Activated naive CD4-positive, alpha-beta T cell treated with anti-CD3 and anti-CD28 coated beads, Interleukin-2, amount 50 U/mL, for 24 hours (primary cell): Measurements from ENCODE around the gene STPG3.
A peak's percentile ranks its signal among the peaks of the same experiment; 100 is the strongest.
"Not testable (repeated sequence)": the region's sequence is repeated elsewhere in the genome, so short reads cannot be mapped to it uniquely, and the experiment has no call there.

Source experiments
- H3K27ac Mint-ChIP-seq: one replicate; pipeline ENCODE4 v1.8.0; 2021; ENCODE audit warnings: mild to moderate bottlenecking, mixed read lengths
- H3K27me3 Mint-ChIP-seq: one replicate; pipeline ENCODE4 v1.8.0; 2021; ENCODE audit warnings: mixed read lengths
- H3K36me3 Mint-ChIP-seq: one replicate; pipeline ENCODE4 v1.8.0; 2021; ENCODE audit warnings: mixed read lengths
- H3K4me1 Mint-ChIP-seq: one replicate; pipeline ENCODE4 v1.8.0; 2021; ENCODE audit warnings: mixed read lengths
- H3K4me3 Mint-ChIP-seq: one replicate; pipeline ENCODE4 v1.8.0; 2021; ENCODE audit warnings: mild to moderate bottlenecking, mixed read lengths
- H3K9me3 Mint-ChIP-seq: one replicate; pipeline ENCODE4 v1.8.0; 2021; ENCODE audit warnings: mixed read lengths

STPG3 gene

GRCh38 chr9:137262173-137262908, 11.3 kb downstream of the STPG3 start:
- not testable (repeated sequence) for H3K36me3 Mint-ChIP-seq, H3K4me3 Mint-ChIP-seq, H3K9me3 Mint-ChIP-seq, H3K27ac Mint-ChIP-seq, H3K27me3 Mint-ChIP-seq, H3K4me1 Mint-ChIP-seq

- no peaks in the 10 kb centered on the region for H3K4me1 Mint-ChIP-seq
- no peak overlapping the region for H3K27ac Mint-ChIP-seq
- no peaks in the 10 kb centered on the region for H3K27me3 Mint-ChIP-seq
- H3K9me3 Mint-ChIP-seq: no peaks in the 10 kb centered on the region
- peaks cover 4% of the 10 kb centered on the region for H3K36me3 Mint-ChIP-seq
- no peak overlapping the region for H3K4me3 Mint-ChIP-seq
Observed at GRCh38 chr9:137262909-137263285, 11.8 kb downstream of the STPG3 start.

- no peaks in the 10 kb centered on the region for H3K9me3 Mint-ChIP-seq
- no peak overlapping the region for H3K27ac Mint-ChIP-seq
- H3K27me3 Mint-ChIP-seq: no peaks in the 10 kb centered on the region
- H3K4me3 Mint-ChIP-seq: no peak overlapping the region
- H3K36me3 Mint-ChIP-seq: peaks cover 4% of the 10 kb centered on the region
- no peaks in the 10 kb centered on the region for H3K4me1 Mint-ChIP-seq
Observed at GRCh38 chr9:137263506-137263905, 12.4 kb downstream of the STPG3 start.

- H3K4me1 Mint-ChIP-seq: no peaks in the 10 kb centered on the region
- no peak overlapping the region for H3K27ac Mint-ChIP-seq
- no peaks in the 10 kb centered on the region for H3K27me3 Mint-ChIP-seq
- peaks cover 6% of the 10 kb centered on the region for H3K36me3 Mint-ChIP-seq
- no peak overlapping the region for H3K4me3 Mint-ChIP-seq
- no peaks in the 10 kb centered on the region for H3K9me3 Mint-ChIP-seq
Observed at GRCh38 chr9:137264067-137264466, 13.0 kb downstream of the STPG3 start.

GRCh38 chr9:137265496-137266161, 14.5 kb downstream of the STPG3 start:
- H3K9me3 Mint-ChIP-seq: no peaks in the 10 kb centered on the region
- H3K4me1 Mint-ChIP-seq: no peaks in the 10 kb centered on the region
- no peak overlapping the region for H3K27ac Mint-ChIP-seq
- no peak overlapping the region for H3K4me3 Mint-ChIP-seq
- peaks cover 12% of the 10 kb centered on the region for H3K36me3 Mint-ChIP-seq
- no peaks in the 10 kb centered on the region for H3K27me3 Mint-ChIP-seq

GRCh38 chr9:137266162-137266527, 15.1 kb downstream of the STPG3 start:
- Mint-ChIP-seq H3K27ac (no peak overlapping the region), H3K9me3 (no peaks in the 10 kb centered on the region), H3K4me3 (no peak overlapping the region), H3K36me3 (peaks cover 12% of the 10 kb centered on the region), H3K27me3 (no peaks in the 10 kb centered on the region), H3K4me1 (peaks cover 2% of the 10 kb centered on the region)

GRCh38 chr9:137266585-137267453, 15.7 kb downstream of the STPG3 start:
- Mint-ChIP-seq H3K9me3 (no peaks in the 10 kb centered on the region), H3K27ac (no peak overlapping the region), H3K4me1 (peaks cover 7% of the 10 kb centered on the region), H3K27me3 (no peaks in the 10 kb centered on the region), H3K4me3 (no peak overlapping the region), H3K36me3 (peaks cover 8% of the 10 kb centered on the region)

- Mint-ChIP-seq H3K4me3 (no peak overlapping the region), H3K36me3 (peaks cover 8% of the 10 kb centered on the region), H3K4me1 (peaks cover 7% of the 10 kb centered on the region), H3K27ac (no peak overlapping the region), H3K9me3 (no peaks in the 10 kb centered on the region), H3K27me3 (no peaks in the 10 kb centered on the region)
Observed at GRCh38 chr9:137267933-137268355, 16.9 kb downstream of the STPG3 start.

- peaks cover 8% of the 10 kb centered on the region for H3K36me3 Mint-ChIP-seq
- no peaks in the 10 kb centered on the region for H3K27me3 Mint-ChIP-seq
- peaks cover 7% of the 10 kb centered on the region for H3K4me1 Mint-ChIP-seq
- H3K9me3 Mint-ChIP-seq: no peaks in the 10 kb centered on the region
- no peak overlapping the region for H3K4me3 Mint-ChIP-seq
- no peak overlapping the region for H3K27ac Mint-ChIP-seq
Observed at GRCh38 chr9:137268538-137269201, 17.6 kb downstream of the STPG3 start.

- Mint-ChIP-seq H3K27me3 (no peaks in the 10 kb centered on the region), H3K27ac (no peak overlapping the region), H3K9me3 (no peaks in the 10 kb centered on the region), H3K4me3 (no peak overlapping the region), H3K36me3 (peaks cover 8% of the 10 kb centered on the region), H3K4me1 (peaks cover 7% of the 10 kb centered on the region)
Observed at GRCh38 chr9:137269231-137269772, 18.2 kb downstream of the STPG3 start.

- H3K9me3 Mint-ChIP-seq: no peaks in the 10 kb centered on the region
- peaks cover 7% of the 10 kb centered on the region for H3K4me1 Mint-ChIP-seq
- peak overlapping the region; percentile 26 for H3K4me3 Mint-ChIP-seq
- no peak overlapping the region for H3K27ac Mint-ChIP-seq
- H3K36me3 Mint-ChIP-seq: peaks cover 8% of the 10 kb centered on the region
- no peaks in the 10 kb centered on the region for H3K27me3 Mint-ChIP-seq
Observed at GRCh38 chr9:137270929-137271695, 20.0 kb downstream of the STPG3 start.

- H3K4me1 Mint-ChIP-seq: peaks cover 10% of the 10 kb centered on the region
- no peaks in the 10 kb centered on the region for H3K27me3 Mint-ChIP-seq
- H3K27ac Mint-ChIP-seq: no peak overlapping the region
- peaks cover 8% of the 10 kb centered on the region for H3K36me3 Mint-ChIP-seq
- peak overlapping the region; percentile 26 for H3K4me3 Mint-ChIP-seq
- H3K9me3 Mint-ChIP-seq: no peaks in the 10 kb centered on the region
Observed at GRCh38 chr9:137271696-137272076, 20.6 kb downstream of the STPG3 start.

GRCh38 chr9:137272241-137273094, 21.4 kb downstream of the STPG3 start:
- H3K9me3 Mint-ChIP-seq: no peaks in the 10 kb centered on the region
- H3K4me1 Mint-ChIP-seq: peaks cover 14% of the 10 kb centered on the region
- peak overlapping the region; percentile 11 for H3K4me3 Mint-ChIP-seq
- no peaks in the 10 kb centered on the region for H3K27me3 Mint-ChIP-seq
- peak overlapping the region; percentile 30 for H3K27ac Mint-ChIP-seq
- H3K36me3 Mint-ChIP-seq: peaks cover 8% of the 10 kb centered on the region

- Mint-ChIP-seq H3K4me3 (no peak overlapping the region), H3K27me3 (no peaks in the 10 kb centered on the region), H3K27ac (peak overlapping the region; percentile 30), H3K4me1 (peaks cover 14% of the 10 kb centered on the region), H3K9me3 (no peaks in the 10 kb centered on the region), H3K36me3 (peaks cover 8% of the 10 kb centered on the region)
Observed at GRCh38 chr9:137273095-137273490, 22.0 kb downstream of the STPG3 start.
